HUES6 (cell line): ENCODE results near the gene THBS3.

Experiments
- H3K27ac ChIP-seq: 2 replicates; pipeline ENCODE4 v1.7.0; 2013; ENCODE audit warnings: low read depth, mild to moderate bottlenecking, low read length, inconsistent platforms
- H3K27me3 ChIP-seq: 2 replicates; pipeline ENCODE4 v1.6.1; 2013; ENCODE audit warnings: low read length; ENCODE audit not compliant: control insufficient read depth, insufficient read depth
- H3K36me3 ChIP-seq: 2 replicates; pipeline ENCODE4 v1.6.1; 2013; ENCODE audit warnings: low read length; ENCODE audit not compliant: control insufficient read depth, insufficient read depth
- H3K4me1 ChIP-seq: 2 replicates; pipeline ENCODE4 v1.6.1; 2013; ENCODE audit warnings: low read length; ENCODE audit not compliant: control insufficient read depth, insufficient read depth
- H3K4me3 ChIP-seq: 2 replicates; pipeline ENCODE4 v1.5.1; 2013; ENCODE audit warnings: low read depth, low read length
- H3K9ac ChIP-seq: one replicate; pipeline ENCODE4 v1.6.1; 2013; ENCODE audit warnings: mild to moderate bottlenecking, low read length
- H3K9me3 ChIP-seq: 2 replicates; pipeline ENCODE4 v1.6.1; 2013; ENCODE audit warnings: low read depth, low read length; ENCODE audit not compliant: control insufficient read depth, insufficient read depth

The THBS3 gene

DNA sequence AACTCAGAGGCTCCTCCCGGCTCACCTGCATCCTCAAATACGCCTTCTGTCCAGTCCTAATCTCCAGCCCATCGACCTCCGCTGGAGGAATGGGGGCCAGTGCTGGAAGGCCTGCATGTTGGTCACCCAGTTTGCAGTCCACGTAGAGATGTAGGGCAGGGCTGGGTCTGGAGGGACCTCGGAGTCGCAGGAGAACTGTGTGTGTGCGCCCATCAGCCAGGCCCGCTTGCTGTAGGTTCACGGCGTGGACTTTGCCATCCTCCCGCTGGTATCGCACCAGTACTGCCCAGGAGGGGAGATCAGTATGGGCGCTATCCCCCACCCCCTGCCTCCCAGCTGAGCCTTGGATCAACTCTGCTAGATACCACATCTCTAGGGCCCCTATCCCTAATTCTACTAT is 2.7 kb downstream of the THBS3 start:
- Histone ChIP-seq H3K36me3 (peaks cover 46% of the 10 kb centered on the region), H3K4me1 (peaks cover 15% of the 10 kb centered on the region), H3K27me3 (no peaks in the 10 kb centered on the region), H3K4me3 (no peak overlapping the region), H3K9ac (no peak overlapping the region), H3K27ac (no peak overlapping the region), H3K9me3 (no peaks in the 10 kb centered on the region)

GRCh38 chr1:155202731-155203515 is 4.8 kb downstream of the THBS3 start:
- Histone ChIP-seq H3K4me3 (no peak overlapping the region), H3K9ac (no peak overlapping the region), H3K9me3 (no peaks in the 10 kb centered on the region), H3K36me3 (peaks cover 63% of the 10 kb centered on the region), H3K27ac (no peak overlapping the region), H3K27me3 (no peaks in the 10 kb centered on the region), H3K4me1 (peaks cover 8% of the 10 kb centered on the region)

GRCh38 chr1:155202198-155202597 is 5.5 kb downstream of the THBS3 start:
- peaks cover 6% of the 10 kb centered on the region; the same call in 1 of the 2 replicates for H3K4me1 ChIP-seq
- no peak overlapping the region for H3K4me3 ChIP-seq
- H3K9me3 ChIP-seq, result no peaks in the 10 kb centered on the region
- no peaks in the 10 kb centered on the region for H3K27me3 ChIP-seq
- H3K9ac ChIP-seq, result no peak overlapping the region
- H3K27ac ChIP-seq, result no peak overlapping the region
- H3K36me3 ChIP-seq, result peaks cover 70% of the 10 kb centered on the region

- H3K9me3 ChIP-seq, result no peaks in the 10 kb centered on the region
- no peak overlapping the region for H3K9ac ChIP-seq
- peaks cover 11% of the 10 kb centered on the region for H3K4me1 ChIP-seq
- peaks cover 78% of the 10 kb centered on the region for H3K36me3 ChIP-seq
- no peak overlapping the region for H3K27ac ChIP-seq
- no peaks in the 10 kb centered on the region for H3K27me3 ChIP-seq
- no peak overlapping the region for H3K4me3 ChIP-seq
Measured at GRCh38 chr1:155200920-155201319, 6.8 kb downstream of the THBS3 start.

DNA sequence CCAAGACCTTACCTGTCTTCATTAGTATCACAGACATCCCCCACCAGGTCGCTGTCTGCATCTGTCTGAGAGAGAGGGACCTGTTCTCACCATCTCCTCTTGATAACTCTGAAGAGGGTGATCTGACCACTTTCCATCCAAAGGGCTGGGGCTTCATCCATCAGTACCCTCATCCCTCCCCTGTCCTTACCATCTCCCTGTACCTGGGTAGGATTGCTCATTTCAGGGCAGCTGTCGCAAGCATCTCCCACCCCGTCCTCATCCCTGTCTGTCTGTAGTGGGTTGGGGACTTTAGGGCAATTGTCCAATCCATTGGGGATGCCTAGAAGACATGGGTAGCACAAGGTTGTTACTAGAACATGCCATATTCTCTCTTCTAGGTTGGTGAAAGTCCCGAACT is 7.9 kb downstream of the THBS3 start:
- H3K27ac ChIP-seq, result no peak overlapping the region
- H3K27me3 ChIP-seq, result no peaks in the 10 kb centered on the region
- peaks cover 11% of the 10 kb centered on the region for H3K4me1 ChIP-seq
- H3K4me3 ChIP-seq, result no peak overlapping the region
- H3K9me3 ChIP-seq, result no peaks in the 10 kb centered on the region
- peaks cover 74% of the 10 kb centered on the region for H3K36me3 ChIP-seq
- no peak overlapping the region for H3K9ac ChIP-seq

DNA sequence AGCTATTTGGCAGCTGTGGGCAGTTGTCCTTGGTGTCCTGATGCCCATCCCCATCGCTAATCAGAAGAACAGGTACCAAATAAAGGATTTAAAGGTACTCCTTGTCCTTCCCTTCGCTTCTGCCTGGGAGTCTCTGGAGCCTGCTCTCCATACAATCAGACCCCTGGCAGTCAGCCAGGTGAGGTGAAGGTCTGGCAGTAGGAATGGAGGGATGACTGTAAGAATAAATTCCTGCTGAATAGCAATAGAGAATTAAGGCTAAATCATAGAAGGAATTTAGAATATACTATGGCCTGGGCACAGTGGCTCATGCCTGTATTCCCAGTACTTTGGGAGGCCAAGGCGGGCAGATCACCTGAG is 9.2 kb downstream of the THBS3 start:
- Histone ChIP-seq H3K9me3 (no peaks in the 10 kb centered on the region), H3K27me3 (no peaks in the 10 kb centered on the region), H3K4me3 (no peak overlapping the region), H3K9ac (no peak overlapping the region), H3K27ac (no peak overlapping the region), H3K4me1 (peaks cover 11% of the 10 kb centered on the region), H3K36me3 (peaks cover 67% of the 10 kb centered on the region)

DNA sequence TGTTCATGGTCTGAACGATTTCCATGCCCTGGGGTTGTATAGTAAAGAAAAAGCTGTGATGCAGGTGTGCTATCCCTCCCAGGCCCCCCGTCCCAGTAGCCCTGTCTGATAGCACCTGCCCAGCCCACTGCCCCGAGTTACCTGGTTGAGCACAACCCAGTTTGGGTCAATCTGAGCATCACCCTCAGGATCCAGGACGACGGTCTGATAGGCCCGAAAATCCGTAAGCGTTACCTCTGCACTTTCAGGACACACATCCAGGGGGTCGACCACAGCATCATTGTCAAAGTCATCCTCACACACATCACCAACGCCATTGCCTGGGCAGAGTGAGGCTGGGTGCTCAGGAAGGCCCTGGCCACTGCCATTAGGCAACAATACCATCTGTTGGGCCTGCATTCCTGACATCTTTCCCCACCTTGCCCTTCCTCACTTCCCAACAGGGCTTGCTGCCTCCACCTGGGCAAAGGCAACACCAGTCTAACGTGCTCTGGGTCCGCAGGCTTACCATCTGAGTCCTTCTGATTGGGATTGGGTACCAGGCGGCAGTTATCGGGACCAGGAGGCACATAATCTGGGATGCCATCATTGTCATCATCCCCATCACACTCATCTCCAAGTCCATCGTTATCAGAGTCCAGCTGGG is 9.7 kb downstream of the THBS3 start:
- Histone ChIP-seq H3K27ac (no peak overlapping the region), H3K4me3 (no peak overlapping the region), H3K9me3 (no peaks in the 10 kb centered on the region), H3K36me3 (peaks cover 62% of the 10 kb centered on the region), H3K4me1 (peaks cover 11% of the 10 kb centered on the region), H3K27me3 (no peaks in the 10 kb centered on the region), H3K9ac (no peak overlapping the region)

- peaks cover 15% of the 10 kb centered on the region for H3K4me1 ChIP-seq
- H3K9me3 ChIP-seq, result no peaks in the 10 kb centered on the region
- H3K9ac ChIP-seq, result peak overlapping the region; percentile 63
- H3K27me3 ChIP-seq, result no peaks in the 10 kb centered on the region
- peaks cover 53% of the 10 kb centered on the region for H3K36me3 ChIP-seq
- H3K27ac ChIP-seq, result peak overlapping the region; percentile 74
- peak overlapping the region; percentile 76 for H3K4me3 ChIP-seq
Measured at GRCh38 chr1:155196893-155197638, 10.6 kb downstream of the THBS3 start.

- Histone ChIP-seq H3K27ac (peak overlapping the region; percentile 86), H3K4me3 (peak overlapping the region; percentile 76), H3K4me1 (peaks cover 15% of the 10 kb centered on the region), H3K9me3 (no peaks in the 10 kb centered on the region), H3K36me3 (peaks cover 45% of the 10 kb centered on the region), H3K27me3 (no peaks in the 10 kb centered on the region), H3K9ac (peak overlapping the region; percentile 87)
Measured at GRCh38 chr1:155196103-155196892, 11.4 kb downstream of the THBS3 start.

DNA sequence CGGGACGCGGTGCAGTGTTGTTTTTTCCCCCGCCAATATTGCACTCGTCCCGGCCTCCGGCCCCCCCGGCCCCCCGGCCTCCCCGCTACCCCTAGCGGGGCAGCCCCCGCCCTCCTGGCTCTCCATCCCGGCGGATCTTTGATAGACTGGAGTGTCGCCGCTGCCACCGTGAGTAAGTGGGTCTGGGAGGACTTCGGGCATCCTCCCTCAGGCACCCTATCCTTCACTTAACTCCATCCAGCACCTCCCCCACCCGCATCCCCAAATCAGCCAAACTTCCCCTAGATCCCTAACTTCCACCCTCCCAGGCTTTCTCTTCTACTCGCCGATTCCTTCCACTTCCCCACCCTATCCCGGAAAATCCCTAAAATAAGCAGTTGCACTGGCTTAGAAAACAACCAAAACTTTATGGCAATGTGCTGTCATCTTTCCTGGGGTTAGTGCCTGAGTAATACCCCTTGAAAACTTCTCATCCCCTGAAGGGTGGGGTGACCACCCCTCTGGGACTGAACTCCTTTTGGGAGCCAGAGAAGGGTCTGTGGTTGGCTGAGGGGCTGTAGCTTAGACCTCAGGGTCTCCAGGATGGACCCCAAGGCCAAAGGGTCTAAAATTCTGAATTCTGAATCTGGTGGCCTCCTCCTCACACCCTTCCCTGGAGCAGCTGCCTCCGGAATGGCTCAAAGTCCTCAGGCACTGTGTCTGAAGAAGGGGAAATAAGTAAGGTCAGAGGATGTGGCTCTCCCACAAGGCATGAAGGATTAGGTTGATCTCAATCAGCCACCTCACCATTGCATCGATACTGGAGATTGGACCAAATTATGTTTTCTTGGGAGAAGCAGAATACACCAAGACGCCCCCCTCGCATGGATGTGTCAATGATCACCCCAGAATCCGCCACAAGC is 12.2 kb downstream of the THBS3 start:
- Histone ChIP-seq H3K9ac (peak overlapping the region; percentile 87), H3K27me3 (no peaks in the 10 kb centered on the region), H3K4me1 (peaks cover 15% of the 10 kb centered on the region), H3K27ac (peak overlapping the region; percentile 86), H3K36me3 (peaks cover 37% of the 10 kb centered on the region), H3K4me3 (peak overlapping the region; percentile 76), H3K9me3 (no peaks in the 10 kb centered on the region)
